ENCODE data around the gene PLSCR4.

PLSCR4 gene

GRCh38 chr3:146165877-146166276 is 85.0 kb downstream of the PLSCR4 start:
- Mint-ChIP-seq H3K4me1 (ENCODE audit: low read depth) (no peaks in the 10 kb centered on the region), H3K36me3 (ENCODE audit: low read depth) (no peaks in the 10 kb centered on the region), H3K4me3 (no peak overlapping the region), H3K27ac (no peak overlapping the region), H3K27me3 (peaks cover 34% of the 10 kb centered on the region), H3K9me3 (no peaks in the 10 kb centered on the region)
- intact Hi-C loops (cut with micrococcal nuclease) = no loop called here

DNA sequence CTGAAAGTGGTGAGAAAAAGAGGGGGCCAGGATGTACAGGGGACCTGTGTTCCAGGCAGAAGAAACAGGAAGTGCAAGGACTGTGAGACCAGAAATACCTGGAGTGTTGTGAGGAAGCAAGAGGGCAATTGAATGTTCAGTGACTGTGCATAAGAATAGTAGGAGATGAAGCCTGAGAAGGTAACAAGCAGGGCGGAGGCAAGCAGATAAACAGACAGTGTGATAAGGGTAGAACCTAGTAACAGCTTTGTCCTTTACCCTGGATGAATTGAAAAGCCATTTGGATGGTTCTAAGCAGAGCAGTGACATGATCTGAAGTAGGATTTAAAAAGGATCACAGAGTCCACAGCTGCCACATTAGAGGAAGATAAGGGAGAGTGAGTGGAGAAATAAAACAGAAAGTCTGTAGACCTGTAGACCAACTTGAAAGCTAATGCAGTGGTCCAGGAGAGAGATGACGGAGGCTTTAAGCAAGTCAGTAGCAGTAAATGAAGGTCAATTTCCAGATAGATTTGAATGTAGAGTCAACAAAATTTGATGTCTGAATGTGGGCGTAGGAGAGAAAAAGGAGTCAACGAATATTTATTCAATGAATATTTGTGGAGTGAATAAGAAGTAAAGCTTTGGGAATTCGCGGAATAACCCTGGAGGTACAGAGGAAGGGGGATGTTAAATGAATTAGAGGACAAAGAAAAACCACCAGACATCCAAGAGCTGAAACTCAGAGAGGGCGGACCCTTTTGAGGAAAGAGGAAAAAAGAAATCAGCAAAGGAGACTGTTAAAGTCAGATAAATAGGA is 85.7 kb downstream of the PLSCR4 start:
- H3K36me3 Mint-ChIP-seq (ENCODE audit: low read depth) = no peaks in the 10 kb centered on the region
- H3K4me3 Mint-ChIP-seq = no peak overlapping the region
- peaks cover 39% of the 10 kb centered on the region for H3K27me3 Mint-ChIP-seq
- H3K9me3 Mint-ChIP-seq = no peaks in the 10 kb centered on the region
- H3K4me1 Mint-ChIP-seq (ENCODE audit: low read depth) = peaks cover 4% of the 10 kb centered on the region
- intact Hi-C loops (cut with micrococcal nuclease) = no loop called here
- H3K27ac Mint-ChIP-seq = no peak overlapping the region

DNA sequence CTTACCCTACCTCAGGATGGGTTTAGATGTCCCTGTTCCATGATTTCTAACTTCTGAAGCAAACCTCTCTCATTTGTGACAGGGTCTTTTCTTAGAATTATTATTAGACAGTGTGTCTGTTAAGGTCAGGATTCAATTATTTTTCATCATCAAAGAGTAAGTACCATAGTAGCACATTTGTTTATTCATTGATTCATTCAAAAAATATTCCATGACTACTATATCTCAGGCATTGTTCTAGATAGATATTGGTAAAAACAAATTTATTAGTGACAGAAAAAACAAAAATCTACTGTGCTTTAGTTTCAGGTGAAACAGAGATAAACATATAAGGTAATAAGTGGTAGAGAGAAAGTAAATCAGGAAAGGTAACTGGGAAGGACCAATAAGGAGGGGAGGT is 86.4 kb downstream of the PLSCR4 start:
- H3K4me3 Mint-ChIP-seq = no peak overlapping the region
- H3K27ac Mint-ChIP-seq = no peak overlapping the region
- H3K27me3 Mint-ChIP-seq = peaks cover 46% of the 10 kb centered on the region
- H3K9me3 Mint-ChIP-seq = no peaks in the 10 kb centered on the region
- no peaks in the 10 kb centered on the region for H3K36me3 Mint-ChIP-seq (ENCODE audit: low read depth)
- peaks cover 7% of the 10 kb centered on the region for H3K4me1 Mint-ChIP-seq (ENCODE audit: low read depth)
- intact Hi-C loops (cut with micrococcal nuclease) = no loop called here

DNA sequence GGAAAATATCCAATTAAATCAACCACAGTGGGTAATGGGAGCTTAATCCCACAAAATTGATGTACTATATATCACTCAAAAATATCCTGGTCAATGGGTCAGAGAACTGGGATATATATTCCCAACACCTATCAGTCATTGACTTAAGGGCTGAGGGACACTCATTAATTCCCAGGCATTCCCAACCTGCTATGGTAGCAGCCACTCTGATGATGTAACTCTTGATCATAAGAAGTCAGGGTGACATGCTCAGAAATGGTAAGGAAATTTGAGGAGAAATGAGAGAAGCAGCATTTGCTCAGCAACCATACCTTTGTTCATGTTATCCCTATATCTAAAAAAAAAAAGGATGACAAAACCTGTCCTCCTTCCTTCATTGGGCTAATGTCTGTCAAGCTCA is 86.8 kb downstream of the PLSCR4 start:
- H3K9me3 Mint-ChIP-seq = no peaks in the 10 kb centered on the region
- H3K36me3 Mint-ChIP-seq (ENCODE audit: low read depth) = no peaks in the 10 kb centered on the region
- H3K27ac Mint-ChIP-seq = no peak overlapping the region
- H3K27me3 Mint-ChIP-seq = peaks cover 48% of the 10 kb centered on the region
- peaks cover 7% of the 10 kb centered on the region for H3K4me1 Mint-ChIP-seq (ENCODE audit: low read depth)
- H3K4me3 Mint-ChIP-seq = no peak overlapping the region
- intact Hi-C loops (cut with micrococcal nuclease) = no loop called here

DNA sequence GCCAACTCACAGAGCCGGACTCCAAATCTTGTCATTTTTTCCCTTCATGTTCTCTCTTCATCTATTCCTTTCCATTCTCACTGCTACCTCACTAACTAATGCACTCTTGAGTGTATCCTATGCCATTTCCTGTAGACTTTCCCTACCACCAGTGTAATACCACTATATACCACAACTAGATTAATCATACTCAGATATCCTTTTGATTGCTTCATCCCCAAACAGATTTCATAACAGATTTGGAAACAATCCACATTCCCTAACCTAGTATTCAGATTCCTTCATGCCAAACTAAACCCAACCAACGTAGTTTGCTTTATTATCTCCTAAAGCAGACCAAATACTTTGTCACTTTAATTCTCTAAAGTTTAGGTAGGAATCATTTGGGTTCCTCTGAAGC is 87.3 kb downstream of the PLSCR4 start:
- Mint-ChIP-seq H3K9me3 (no peaks in the 10 kb centered on the region), H3K4me3 (no peak overlapping the region), H3K27me3 (peaks cover 50% of the 10 kb centered on the region), H3K27ac (no peak overlapping the region), H3K36me3 (ENCODE audit: low read depth) (no peaks in the 10 kb centered on the region), H3K4me1 (ENCODE audit: low read depth) (peaks cover 7% of the 10 kb centered on the region)
- intact Hi-C loops (cut with micrococcal nuclease) = no loop called here

GRCh38 chr3:146162561-146162960 is 88.3 kb downstream of the PLSCR4 start:
- no peak overlapping the region for H3K27ac Mint-ChIP-seq
- H3K27me3 Mint-ChIP-seq = peaks cover 50% of the 10 kb centered on the region
- no peaks in the 10 kb centered on the region for H3K9me3 Mint-ChIP-seq
- H3K36me3 Mint-ChIP-seq (ENCODE audit: low read depth) = no peaks in the 10 kb centered on the region
- H3K4me1 Mint-ChIP-seq (ENCODE audit: low read depth) = peaks cover 7% of the 10 kb centered on the region
- H3K4me3 Mint-ChIP-seq = no peak overlapping the region
- intact Hi-C loops (cut with micrococcal nuclease) = no loop called here

- peaks cover 7% of the 10 kb centered on the region for H3K4me1 Mint-ChIP-seq (ENCODE audit: low read depth)
- peaks cover 50% of the 10 kb centered on the region for H3K27me3 Mint-ChIP-seq
- peak overlapping the region; percentile 81 for H3K4me3 Mint-ChIP-seq
- no peak overlapping the region for H3K27ac Mint-ChIP-seq
- intact Hi-C loops (cut with micrococcal nuclease) = no loop called here
- H3K9me3 Mint-ChIP-seq = no peaks in the 10 kb centered on the region
- no peaks in the 10 kb centered on the region for H3K36me3 Mint-ChIP-seq (ENCODE audit: low read depth)
Measured at GRCh38 chr3:146161663-146162002, 89.3 kb downstream of the PLSCR4 start.

- intact Hi-C loops (cut with micrococcal nuclease) = no loop called here
- Mint-ChIP-seq H3K27ac (no peak within 1 kb of the TSS), H3K4me1 (ENCODE audit: low read depth) (peaks cover 7% of the 10 kb centered on the region), H3K4me3 (peak within 1 kb of the TSS; percentile 81), H3K27me3 (peaks cover 50% of the 10 kb centered on the region), H3K36me3 (ENCODE audit: low read depth) (no peaks in the 10 kb centered on the region), H3K9me3 (no peaks in the 10 kb centered on the region)
Measured at GRCh38 chr3:146160964-146161662, 89.8 kb downstream of the PLSCR4 start, which contains the start of gene PLOD2. TSS of gene PLOD2 (minus strand) at chr3:146161184. CDS start at chr3:146160989, 195 bp downstream.

DNA sequence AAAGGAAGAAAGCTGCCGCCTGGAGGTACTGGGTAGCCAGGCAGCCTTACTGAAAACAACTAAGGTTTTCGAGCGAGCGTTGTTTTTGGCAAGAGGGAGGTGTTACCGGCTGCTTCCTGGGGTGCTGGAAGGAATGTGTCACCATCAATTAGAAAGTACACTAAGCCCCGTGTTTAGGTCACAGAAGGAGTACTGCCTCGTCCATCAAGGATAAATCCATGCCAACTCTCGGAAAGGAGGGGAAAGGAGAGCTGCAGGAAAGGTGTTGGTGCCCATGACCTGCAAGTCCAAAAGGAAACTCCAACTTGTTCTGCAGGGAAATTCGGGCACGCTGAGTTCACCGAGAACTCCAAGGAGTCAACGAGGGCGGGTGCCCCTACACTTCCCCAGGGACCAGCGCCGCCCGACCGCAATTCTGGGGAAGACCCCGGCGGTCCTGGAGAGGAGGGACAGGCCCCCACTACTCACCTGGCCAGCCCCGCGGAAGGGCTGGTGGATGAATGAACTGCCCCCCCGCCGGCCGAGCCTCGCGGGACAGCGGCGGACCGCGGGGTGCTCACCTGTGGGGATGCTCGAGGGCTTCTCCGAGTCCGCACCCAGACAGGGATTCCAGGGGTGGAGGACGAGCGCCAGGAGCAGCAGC is 90.5 kb downstream of the PLSCR4 start:
- H3K9me3 Mint-ChIP-seq = no peaks in the 10 kb centered on the region
- H3K4me1 Mint-ChIP-seq (ENCODE audit: low read depth) = peaks cover 7% of the 10 kb centered on the region
- intact Hi-C loops (cut with micrococcal nuclease) = no loop called here
- H3K27ac Mint-ChIP-seq = no peak overlapping the region
- H3K4me3 Mint-ChIP-seq = peak overlapping the region; percentile 81
- H3K27me3 Mint-ChIP-seq = peaks cover 49% of the 10 kb centered on the region
- no peaks in the 10 kb centered on the region for H3K36me3 Mint-ChIP-seq (ENCODE audit: low read depth)

- no peaks in the 10 kb centered on the region for H3K9me3 Mint-ChIP-seq
- no peak overlapping the region for H3K27ac Mint-ChIP-seq
- peak overlapping the region; percentile 81 for H3K4me3 Mint-ChIP-seq
- peaks cover 7% of the 10 kb centered on the region for H3K4me1 Mint-ChIP-seq (ENCODE audit: low read depth)
- no peaks in the 10 kb centered on the region for H3K36me3 Mint-ChIP-seq (ENCODE audit: low read depth)
- intact Hi-C loops (cut with micrococcal nuclease) = no loop called here
- peaks cover 45% of the 10 kb centered on the region for H3K27me3 Mint-ChIP-seq
Measured at GRCh38 chr3:146159616-146160320, 91.1 kb downstream of the PLSCR4 start.

- Mint-ChIP-seq H3K4me1 (ENCODE audit: low read depth) (peaks cover 7% of the 10 kb centered on the region), H3K4me3 (no peak overlapping the region), H3K9me3 (no peaks in the 10 kb centered on the region), H3K36me3 (ENCODE audit: low read depth) (no peaks in the 10 kb centered on the region), H3K27ac (no peak overlapping the region), H3K27me3 (peaks cover 45% of the 10 kb centered on the region)
- intact Hi-C loops (cut with micrococcal nuclease) = no loop called here
Measured at GRCh38 chr3:146159037-146159436, 91.9 kb downstream of the PLSCR4 start.

DNA sequence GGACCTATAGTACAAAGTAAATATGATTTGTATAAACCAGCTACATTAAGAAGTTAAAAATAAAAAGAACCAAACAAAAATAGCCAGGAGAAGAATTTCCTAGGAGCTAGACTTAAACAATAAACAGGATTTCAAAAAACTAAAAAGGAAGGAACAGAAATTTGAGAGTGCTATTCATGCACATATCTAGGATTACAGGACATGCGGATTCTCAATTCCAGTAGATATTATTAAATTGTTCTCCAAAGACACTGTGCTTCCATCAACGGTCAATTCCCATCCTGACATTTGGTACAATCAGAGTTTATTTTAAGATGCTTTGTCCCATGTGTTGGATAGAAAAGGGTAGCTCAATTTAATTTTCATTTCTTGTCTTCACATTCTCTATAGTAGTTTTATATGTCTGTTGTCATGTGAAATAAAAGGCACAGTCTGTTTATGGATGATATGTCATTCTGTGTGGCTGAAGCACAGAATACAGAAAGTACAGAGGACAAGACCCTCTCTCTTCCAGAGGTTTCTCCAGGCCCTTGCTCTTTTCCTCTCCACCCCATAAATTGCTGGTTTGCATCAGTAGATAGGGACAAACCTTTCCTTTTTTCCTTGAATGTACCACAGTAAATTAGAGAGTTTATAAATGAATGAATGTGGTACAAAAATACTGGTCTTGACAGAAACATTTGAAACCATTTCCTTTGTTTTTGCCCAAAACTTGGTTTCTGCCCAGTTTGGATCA is 93.4 kb downstream of the PLSCR4 start:
- Mint-ChIP-seq H3K27ac (no peak overlapping the region), H3K4me3 (no peak overlapping the region), H3K9me3 (no peaks in the 10 kb centered on the region), H3K36me3 (ENCODE audit: low read depth) (no peaks in the 10 kb centered on the region), H3K4me1 (ENCODE audit: low read depth) (peaks cover 7% of the 10 kb centered on the region), H3K27me3 (peaks cover 31% of the 10 kb centered on the region)
- intact Hi-C loops (cut with micrococcal nuclease) = no loop called here

DNA sequence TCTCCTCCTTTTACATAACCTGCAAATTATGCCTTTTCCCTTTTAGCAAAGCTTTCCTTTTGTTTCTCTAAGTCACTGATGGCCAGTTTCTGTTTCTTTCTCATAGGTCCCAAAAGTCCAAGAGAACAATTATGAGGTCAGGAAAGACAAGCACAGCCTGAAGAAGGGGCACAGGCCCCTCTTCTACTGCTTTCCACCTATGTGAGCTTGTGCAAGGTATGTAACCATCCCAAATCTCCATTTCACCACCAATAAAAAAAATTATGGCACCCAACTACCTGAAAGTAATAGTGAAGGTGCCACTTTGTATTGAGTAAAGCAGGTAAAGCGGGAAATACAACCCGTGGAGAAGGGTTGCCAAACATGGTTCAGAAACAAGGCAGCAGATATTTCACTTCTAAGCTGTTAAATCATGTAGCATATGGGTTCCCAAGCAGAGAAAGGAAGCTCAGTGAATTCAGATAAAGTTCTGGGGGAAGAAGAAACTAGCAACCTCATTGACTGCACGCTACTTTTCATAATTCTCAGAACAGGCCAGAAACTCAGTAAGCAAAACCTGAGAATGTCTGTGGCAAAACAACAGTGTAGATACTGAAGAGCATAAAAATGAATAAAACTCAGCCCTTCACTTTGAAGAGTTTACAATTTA is 94.1 kb downstream of the PLSCR4 start:
- no peak overlapping the region for H3K27ac Mint-ChIP-seq
- H3K36me3 Mint-ChIP-seq (ENCODE audit: low read depth) = no peaks in the 10 kb centered on the region
- intact Hi-C loops (cut with micrococcal nuclease) = no loop called here
- H3K9me3 Mint-ChIP-seq = no peaks in the 10 kb centered on the region
- H3K4me1 Mint-ChIP-seq (ENCODE audit: low read depth) = peaks cover 7% of the 10 kb centered on the region
- H3K27me3 Mint-ChIP-seq = peaks cover 24% of the 10 kb centered on the region
- no peak overlapping the region for H3K4me3 Mint-ChIP-seq

All from dendritic cell treated with granulocyte-macrophage colony-stimulating factor and Interleukin-4, amounts not matched to agents 40 ng/mL and 50 ng/mL, for 4 days (primary cell).